ENCODE results near the gene RAB11FIP4.

RAB11FIP4 gene

GRCh38 chr17:31506517-31506916 lies 115.0 kb downstream of the RAB11FIP4 start:
- DNase-seq (ENCODE audit: low spot score): no peak

DNA sequence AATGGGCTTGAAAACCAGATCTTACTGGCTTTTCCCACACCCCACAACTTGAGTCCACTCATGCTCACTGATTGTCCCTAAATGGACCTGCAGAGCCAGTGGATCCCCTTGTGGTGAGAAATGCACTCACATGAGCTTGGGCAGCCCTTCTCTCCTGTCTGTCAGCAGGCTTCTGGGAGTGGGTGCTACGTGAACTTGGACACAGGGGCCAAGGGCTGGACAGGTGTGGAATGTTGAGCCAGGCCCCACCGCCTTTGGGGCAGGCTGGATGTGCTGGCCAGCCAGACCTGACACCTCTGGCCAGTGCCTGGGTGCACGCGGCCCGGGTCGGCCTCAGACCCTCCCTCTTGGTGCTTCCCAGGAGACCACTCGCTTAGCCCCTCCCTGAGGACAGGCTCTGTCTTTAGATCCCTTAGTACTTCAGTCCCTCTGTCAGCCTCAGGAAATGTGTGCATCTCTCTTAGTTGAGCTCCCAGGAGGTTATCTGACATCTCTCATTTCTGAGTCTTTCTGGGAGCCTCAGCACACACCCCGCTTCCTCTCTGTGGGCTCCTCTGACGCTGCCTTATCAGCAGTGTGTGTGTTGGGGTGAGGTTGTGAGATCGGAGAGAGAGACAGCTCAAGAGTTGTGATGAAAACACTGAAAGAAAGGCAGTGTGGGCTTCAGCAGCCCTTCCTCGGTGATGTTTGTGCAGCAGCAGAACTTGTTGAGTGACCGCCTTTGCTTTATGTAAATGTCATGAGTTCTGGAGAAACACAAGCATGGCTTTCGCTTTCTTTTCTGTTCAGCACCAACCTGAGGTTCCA lies 117.0 kb downstream of the RAB11FIP4 start:
- DNase-seq (ENCODE audit: low spot score): no peak

- DNase-seq (ENCODE audit: low spot score): no peak
Measured at GRCh38 chr17:31509095-31509804, 117.8 kb downstream of the RAB11FIP4 start.

DNA sequence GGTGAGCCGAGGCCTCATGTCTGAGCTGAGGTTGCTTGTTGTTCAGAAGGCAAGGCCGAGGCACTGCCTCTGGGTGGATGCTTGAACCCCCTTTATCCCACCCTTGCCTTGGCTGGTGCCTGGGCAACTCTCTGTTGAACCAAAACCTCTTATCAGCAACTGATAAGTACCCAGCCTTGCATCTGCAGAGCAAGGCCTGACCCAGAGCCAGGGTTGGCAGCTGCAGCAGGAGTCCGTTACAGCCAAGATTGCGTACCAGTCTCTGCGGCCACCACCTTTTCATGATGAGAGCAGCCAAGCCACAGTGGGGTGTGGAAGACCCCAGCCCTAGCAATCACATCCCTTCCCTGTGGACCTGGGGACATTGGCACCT lies 118.3 kb downstream of the RAB11FIP4 start:
- no peak for DNase-seq (ENCODE audit: low spot score)

- DNase-seq (ENCODE audit: low spot score): peak; percentile 72
Measured at GRCh38 chr17:31510308-31511194, 119.1 kb downstream of the RAB11FIP4 start.

DNA sequence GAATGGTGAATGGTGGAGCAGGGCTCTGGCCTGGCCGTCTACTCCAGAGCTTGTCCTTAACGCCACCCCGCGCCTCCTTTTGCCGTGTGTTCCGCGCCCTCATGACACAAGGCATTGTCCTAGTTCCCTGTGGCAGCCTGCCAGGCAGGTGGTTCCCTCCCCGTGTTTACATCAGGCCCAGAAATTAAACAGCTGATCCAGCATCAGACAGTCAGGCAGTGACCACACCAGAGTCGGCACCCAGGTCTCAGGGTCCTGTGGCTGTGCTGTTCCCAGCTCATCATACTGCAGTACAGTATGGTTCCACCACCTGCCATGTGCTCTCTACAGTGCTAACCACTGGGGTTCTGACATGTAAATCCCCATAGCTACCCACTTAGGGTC lies 119.7 kb downstream of the RAB11FIP4 start:
- DNase-seq (ENCODE audit: low spot score): no peak

DNA sequence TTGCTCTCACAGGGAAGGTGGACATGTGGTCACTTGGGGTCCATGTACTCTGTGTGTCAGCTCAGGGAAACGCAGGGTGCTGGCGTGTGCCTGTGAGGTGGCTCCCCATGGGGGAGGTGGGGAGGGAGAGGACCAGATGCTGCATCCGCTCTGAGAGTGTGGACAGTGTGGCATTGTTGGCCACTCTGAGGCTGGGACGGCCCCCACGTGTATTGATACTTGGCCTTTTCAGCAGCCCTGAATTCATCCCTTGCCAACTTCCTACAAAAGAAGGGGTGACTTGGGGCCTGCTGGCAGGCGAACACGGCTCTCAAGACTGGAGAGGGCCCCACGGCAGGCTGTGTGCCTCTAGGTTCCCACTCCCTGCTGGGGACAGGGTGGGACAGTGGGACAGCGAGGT lies 120.1 kb downstream of the RAB11FIP4 start:
- DNase-seq (ENCODE audit: low spot score): peak; percentile 89

- DNase-seq (ENCODE audit: low spot score): no peak
Measured at GRCh38 chr17:31512104-31512740, 120.7 kb downstream of the RAB11FIP4 start.

DNA sequence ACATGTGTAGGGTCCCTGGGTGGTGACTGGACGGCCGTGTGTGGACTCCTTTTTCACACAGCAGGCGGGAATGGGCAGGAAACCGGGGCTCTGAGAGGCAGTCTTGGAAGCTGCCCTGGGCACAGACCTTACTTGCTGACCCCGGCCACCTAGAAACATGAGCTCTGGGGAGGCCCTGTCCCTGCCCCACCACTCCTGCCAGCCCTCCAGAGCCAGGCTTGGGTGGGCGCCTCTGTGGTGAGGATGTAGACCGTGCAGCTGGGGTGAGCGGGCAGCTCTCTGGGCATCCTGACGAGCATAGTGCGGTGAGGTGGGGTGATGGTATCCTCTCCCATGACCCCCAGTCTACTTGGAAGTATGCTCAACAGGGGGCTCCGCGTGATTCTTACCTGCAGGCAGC lies 121.3 kb downstream of the RAB11FIP4 start:
- DNase-seq (ENCODE audit: low spot score): no peak

- no peak for DNase-seq (ENCODE audit: low spot score)
Measured at GRCh38 chr17:31513731-31514427, 122.4 kb downstream of the RAB11FIP4 start.

- DNase-seq (ENCODE audit: low spot score): no peak
Measured at GRCh38 chr17:31515267-31515666, 123.8 kb downstream of the RAB11FIP4 start.

DNA sequence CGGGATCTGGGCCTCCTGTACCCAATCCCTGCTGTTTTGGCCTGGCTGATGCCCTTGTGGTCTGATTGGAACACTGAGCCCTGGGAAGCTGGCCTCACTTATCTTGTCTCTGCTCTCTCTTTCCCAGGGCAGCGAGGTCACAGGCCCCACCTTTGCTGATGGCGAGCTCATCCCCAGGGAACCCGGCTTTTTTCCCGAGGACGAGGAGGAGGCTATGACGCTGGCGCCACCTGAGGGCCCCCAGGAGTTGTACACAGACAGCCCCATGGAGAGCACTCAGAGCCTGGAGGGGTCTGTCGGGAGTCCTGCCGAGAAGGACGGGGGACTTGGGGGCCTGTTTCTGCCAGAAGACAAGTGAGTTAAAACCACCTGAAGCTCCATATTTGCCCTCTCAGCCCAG lies 126.0 kb downstream of the RAB11FIP4 start:
- no peak for DNase-seq (ENCODE audit: low spot score)

DNA sequence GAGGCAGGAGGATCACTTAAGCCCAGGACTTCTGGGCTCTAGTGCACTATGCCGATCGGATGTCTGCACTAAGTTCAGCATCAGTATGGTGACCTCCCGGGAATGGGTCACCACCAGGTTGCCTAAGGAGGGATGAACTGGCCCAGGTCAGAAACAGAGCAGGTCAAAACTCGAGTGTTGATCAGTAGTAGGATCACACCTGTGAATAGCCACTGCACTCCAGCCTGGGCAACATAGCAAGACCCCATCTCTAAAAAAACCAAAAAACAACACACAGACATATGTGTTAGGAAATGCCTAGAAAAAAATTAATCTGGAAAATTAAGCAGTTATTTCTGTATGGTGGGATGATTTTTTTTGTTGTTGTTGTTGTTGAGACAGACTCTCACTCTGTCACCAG lies 127.0 kb downstream of the RAB11FIP4 start:
- no peak for DNase-seq (ENCODE audit: low spot score)

GRCh38 chr17:31521632-31522283 lies 130.3 kb downstream of the RAB11FIP4 start:
- DNase-seq (ENCODE audit: low spot score): no peak

- DNase-seq (ENCODE audit: low spot score): peak; percentile 62
Measured at GRCh38 chr17:31522284-31522931, 130.9 kb downstream of the RAB11FIP4 start.

- no peak for DNase-seq (ENCODE audit: low spot score)
Measured at GRCh38 chr17:31522987-31523495, 131.6 kb downstream of the RAB11FIP4 start.

DNA sequence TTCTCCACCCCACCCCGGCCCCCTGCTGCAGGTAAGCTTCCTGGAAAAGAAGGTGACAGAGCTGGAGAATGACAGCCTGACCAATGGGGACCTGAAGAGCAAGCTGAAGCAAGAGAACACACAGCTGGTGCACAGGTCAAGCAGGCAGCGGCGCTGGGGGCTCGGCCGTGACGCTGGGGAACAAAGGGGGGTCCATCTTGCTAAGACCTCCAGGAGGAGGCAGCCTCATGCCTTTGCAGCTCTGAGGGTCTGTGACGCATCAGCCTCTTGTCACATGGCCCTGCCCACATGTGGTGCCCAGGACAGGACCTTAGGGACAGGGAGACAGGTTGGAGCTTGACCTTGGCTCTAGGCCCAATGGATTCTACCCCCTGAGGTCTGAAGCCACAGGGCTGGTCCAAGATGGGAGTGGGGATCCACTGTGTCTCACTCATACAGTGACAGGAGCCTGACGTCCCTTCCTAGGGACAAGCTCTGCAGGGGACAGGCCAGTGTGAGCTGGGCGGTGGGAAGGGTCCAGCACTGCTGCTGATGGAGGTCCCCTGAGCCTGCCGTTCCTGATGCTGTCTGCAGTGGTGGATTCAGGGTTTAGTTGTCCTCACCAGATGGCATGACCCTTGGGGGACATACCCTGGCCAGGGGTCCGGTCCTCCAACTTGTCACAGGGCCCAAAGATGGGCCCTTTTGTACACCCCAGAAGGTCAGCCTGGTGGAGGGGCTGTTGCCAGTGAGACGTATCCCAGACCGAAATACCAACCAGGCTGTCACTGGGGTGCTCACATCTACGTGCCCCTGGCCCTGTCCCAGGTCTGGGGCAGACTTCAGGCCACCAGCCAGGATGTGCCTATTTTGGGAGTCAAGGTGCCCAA lies 132.6 kb downstream of the RAB11FIP4 start:
- DNase-seq (ENCODE audit: low spot score): no peak

GRCh38 chr17:31524926-31525800 lies 133.7 kb downstream of the RAB11FIP4 start:
- peak; percentile 84 for DNase-seq (ENCODE audit: low spot score)
